Fibroblast of lung (primary cell): Measurements from ENCODE around the gene TGM5. TPM values are rescaled to one million over a fixed set of nuclear protein-coding genes. Genes with fewer than 3 reads are reported as not detected.

Experiments
- DNase-seq, 2 donors: peaks; one replicate each; pipeline versions ENCODE4 v3.0.0 to v3.0.0-alpha.2; 2010; ENCODE audit warnings: low read depth in 2 of 2
- H2AFZ ChIP-seq: 2 replicates; pipeline ENCODE4 v1.5.1; 2012; ENCODE audit warnings: low read length, control low read depth, inconsistent platforms
- H3K27ac ChIP-seq: 2 replicates; pipeline ENCODE4 v1.5.1; 2011; ENCODE audit warnings: low read length, control low read depth; ENCODE audit not compliant: insufficient read depth
- H3K27me3 ChIP-seq: 2 replicates; pipeline ENCODE4 v1.5.1; 2011; ENCODE audit warnings: mild to moderate bottlenecking, low read length; ENCODE audit not compliant: control insufficient read depth, insufficient read depth
- H3K36me3 ChIP-seq: 2 replicates; pipeline ENCODE4 v1.5.1; 2011; ENCODE audit warnings: low read length; ENCODE audit not compliant: control insufficient read depth, insufficient read depth
- H3K4me1 ChIP-seq: 2 replicates; pipeline ENCODE4 v1.5.1; 2011; ENCODE audit warnings: low read length; ENCODE audit not compliant: control insufficient read depth, insufficient read depth; ENCODE audit errors: extremely low read depth
- H3K4me2 ChIP-seq: 2 replicates; pipeline ENCODE4 v1.5.1; 2011; ENCODE audit warnings: low read length, control low read depth; ENCODE audit not compliant: insufficient read depth; ENCODE audit errors: extremely low read depth
- H3K4me3 ChIP-seq, 4 experiments: fragments of 200-600 bp in 1 of 4; sonication (generic) in 1 of 4; replicated peaks in 1 of 4; 2 replicates each; pipeline ENCODE4 v1.5.1; 2011 to 2016; ENCODE audit warnings: low read length in 4 of 4, low read depth in 3 of 4, mild to moderate bottlenecking in 3 of 4, control low read depth in 2 of 4, inconsistent platforms in 1 of 4, mixed read lengths in 1 of 4; ENCODE audit not compliant: insufficient read depth in 1 of 4; ENCODE audit errors: control extremely low read depth in 1 of 4
- H3K79me2 ChIP-seq: 2 replicates; pipeline ENCODE4 v1.5.1; 2012; ENCODE audit warnings: mild to moderate bottlenecking, low read length, inconsistent platforms; ENCODE audit not compliant: control insufficient read depth, insufficient read depth
- H3K9ac ChIP-seq: 2 replicates; pipeline ENCODE4 v1.5.1; 2011; ENCODE audit warnings: mild to moderate bottlenecking, low read length, control low read depth; ENCODE audit not compliant: insufficient read depth
- H3K9me3 ChIP-seq: 2 replicates; pipeline ENCODE4 v1.5.1; 2012; ENCODE audit warnings: low read depth, low read length; ENCODE audit not compliant: control insufficient read depth, insufficient read depth
- H4K20me1 ChIP-seq: 2 replicates; pipeline ENCODE4 v1.5.1; 2011; ENCODE audit warnings: low read length; ENCODE audit not compliant: control insufficient read depth, insufficient read depth; ENCODE audit errors: extremely low read depth
- CTCF ChIP-seq, 2 donors: IDR thresholded peaks in 1 of 2; conservative IDR thresholded peaks in 1 of 2; 1 replicate in 1 of 2; 2 replicates in 1 of 2; pipeline ENCODE4 v1.5.1; 2011 to 2012; ENCODE audit warnings: low read length in 2 of 2, control low read depth in 1 of 2, inconsistent platforms in 1 of 2, low read depth in 1 of 2, mild to moderate bottlenecking in 1 of 2
- EZH2 ChIP-seq: IDR thresholded peaks from 2 replicates; pipeline ENCODE4 v1.5.1; 2012; ENCODE audit warnings: low read length, control low read depth, mild to moderate bottlenecking; ENCODE audit errors: missing control alignments
- polyA plus RNA-seq, 2 donors: library from polyadenylated mRNA; depleted of rRNA in 1 of 2; stranded (reverse) in 1 of 2; unstranded in 1 of 2; fragments of >200 nt; gene quantifications; 2 replicates each; pipeline ENCODE4 v1.2.1, GENCODE V29; 2011 to 2012; ENCODE audit warnings: missing spikeins in 1 of 2
- total RNA-seq: library from RNA; depleted of rRNA; stranded (reverse); fragments of >200 nt; gene quantifications from 2 replicates; pipeline ENCODE4 v1.2.1, GENCODE V29; 2014

TGM5 gene
- total and polyA plus RNA-seq, 2 donors (not counting 1 experiment from before 2014, with no cell fraction given) = under 0.01 to 0.03 TPM

GRCh38 chr15:43270676-43271306, 4.1 kb upstream of the TGM5 start:
- no peak overlapping the region for H3K27ac ChIP-seq
- peaks cover 15% of the 10 kb centered on the region for H3K27me3 ChIP-seq
- no peak overlapping the region for H3K4me3 ChIP-seq
- no peaks in the 10 kb centered on the region for H3K36me3 ChIP-seq
- H3K9me3 ChIP-seq = no peaks in the 10 kb centered on the region
- no peak overlapping the region for H2AFZ ChIP-seq
- no peak for TF ChIP-seq CTCF (conservative IDR thresholded peaks at IDR 0.05 in 1 of 2, IDR thresholded peaks at IDR 0.05 in 1 of 2; ENCODE audit: low read depth in 1 of 2, low read length in 2 of 2)
- TF ChIP-seq EZH2 = no peak
- no peak overlapping the region for H3K4me2 ChIP-seq
- no peaks in the 10 kb centered on the region for H4K20me1 ChIP-seq
- no peak for DNase-seq
- no peaks in the 10 kb centered on the region for H3K79me2 ChIP-seq
- no peaks in the 10 kb centered on the region for H3K4me1 ChIP-seq
- no peak overlapping the region for H3K9ac ChIP-seq

- TF ChIP-seq EZH2 (no peak), CTCF (conservative IDR thresholded peaks at IDR 0.05 in 1 of 2, IDR thresholded peaks at IDR 0.05 in 1 of 2; ENCODE audit: low read depth in 1 of 2, low read length in 2 of 2) (no peak)
- no peaks in the 10 kb centered on the region for H3K4me1 ChIP-seq
- no peak overlapping the region for H3K27ac ChIP-seq
- H3K4me3 ChIP-seq = no peak overlapping the region
- no peaks in the 10 kb centered on the region for H3K9me3 ChIP-seq
- no peak overlapping the region for H2AFZ ChIP-seq
- H3K4me2 ChIP-seq = no peak overlapping the region
- H3K9ac ChIP-seq = no peak overlapping the region
- no peaks in the 10 kb centered on the region for H3K79me2 ChIP-seq
- DNase-seq = no peak
- peaks cover 13% of the 10 kb centered on the region for H3K27me3 ChIP-seq
- no peaks in the 10 kb centered on the region for H3K36me3 ChIP-seq
- H4K20me1 ChIP-seq = no peaks in the 10 kb centered on the region
These were observed 3.5 kb upstream of the TGM5 start for GRCh38 chr15:43270113-43270665.

- no peak overlapping the region for H3K4me2 ChIP-seq
- H3K79me2 ChIP-seq = no peaks in the 10 kb centered on the region
- H3K9me3 ChIP-seq = no peaks in the 10 kb centered on the region
- H3K4me3 ChIP-seq = no peak overlapping the region
- no peaks in the 10 kb centered on the region for H4K20me1 ChIP-seq
- peaks cover 13% of the 10 kb centered on the region for H3K27me3 ChIP-seq
- H3K9ac ChIP-seq = no peak overlapping the region
- TF ChIP-seq CTCF (conservative IDR thresholded peaks at IDR 0.05 in 1 of 2, IDR thresholded peaks at IDR 0.05 in 1 of 2; ENCODE audit: low read depth in 1 of 2, low read length in 2 of 2) = peak; percentile 14 to 48
- TF ChIP-seq EZH2 = peak; percentile 29
- no peak for DNase-seq
- no peaks in the 10 kb centered on the region for H3K4me1 ChIP-seq
- no peak overlapping the region for H2AFZ ChIP-seq
- no peak overlapping the region for H3K27ac ChIP-seq
- H3K36me3 ChIP-seq = no peaks in the 10 kb centered on the region
These were observed 1.7 kb upstream of the TGM5 start for GRCh38 chr15:43268111-43269105.
